Measurements from ENCODE around the gene GPR153. TPM values are rescaled to one million over a fixed set of nuclear protein-coding genes. Genes with fewer than 3 reads are reported as not detected.

GPR153 gene
- total RNA-seq, 1 experiment from 2014 or later, result 6.1 TPM

DNA sequence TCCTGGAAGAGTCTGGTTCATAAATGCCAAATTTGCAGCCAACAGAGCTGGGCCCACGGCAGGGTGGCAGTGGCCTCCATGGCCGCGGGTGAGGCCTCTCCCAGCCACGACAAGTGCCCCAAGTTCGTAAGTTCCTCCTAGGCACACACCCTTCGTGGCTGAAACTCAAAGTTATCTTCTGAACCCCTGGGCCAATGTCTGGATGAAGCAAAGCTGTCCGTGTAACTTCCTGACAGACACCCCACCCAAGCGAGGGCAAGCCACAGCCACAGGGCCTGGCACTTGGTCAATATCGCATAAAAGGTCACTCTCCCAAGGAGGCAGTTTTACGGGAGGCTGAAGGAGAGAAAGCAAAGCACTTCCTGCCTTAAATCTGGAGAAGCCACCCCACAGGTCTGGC lies 27.8 kb upstream of the GPR153 start:
- no peak overlapping the region for H3K4me3 ChIP-seq (replicated peaks in 1 of 2; ENCODE audit: low read depth in 1 of 2, low read length in 2 of 2)
- no peaks in the 10 kb centered on the region; a peak in 1 of 4 replicates for H3K36me3 ChIP-seq (ENCODE audit: control insufficient read depth in 1 of 2, insufficient read depth in 2 of 2, low read length in 2 of 2)
- no peak overlapping the region for H2AFZ ChIP-seq (ENCODE audit: low read depth, low read length, poor library complexity, severe bottlenecking)
- H3K9me2 ChIP-seq (ENCODE audit: insufficient read depth), result no peaks in the 10 kb centered on the region
- H3K9me3 ChIP-seq (ENCODE audit: control insufficient read depth in 1 of 2, insufficient read depth in 1 of 2, low read depth in 1 of 2, low read length in 2 of 2), result no peaks in the 10 kb centered on the region
- TF ChIP-seq ZFX (IDR thresholded peaks at IDR 0.05) (no peak), SRF (IDR thresholded peaks at IDR 0.05; ENCODE audit: low read depth) (no peak), FOSL1 (IDR thresholded peaks at IDR 0.05; ENCODE audit: low read depth) (no peak), JUND (IDR thresholded peaks at IDR 0.05) (no peak), SP1 (IDR thresholded peaks at IDR 0.05; ENCODE audit: low read depth) (no peak), TCF7L2 (IDR thresholded peaks at IDR 0.05; ENCODE audit: borderline replicate concordance, extremely low read depth, insufficient read depth, insufficient read length) (no peak), ELF1 (IDR thresholded peaks at IDR 0.05; ENCODE audit: borderline replicate concordance, low read depth) (no peak), EZH2phosphoT487 (IDR thresholded peaks at IDR 0.05; ENCODE audit: borderline replicate concordance) (no peak), POLR2A (IDR thresholded peaks at IDR 0.05; ENCODE audit: borderline replicate concordance, extremely low read depth, insufficient read depth, insufficient read length) (no peak), YY1 (IDR thresholded peaks at IDR 0.05; ENCODE audit: extremely low read depth, insufficient replicate concordance, low read depth, low read length) (no peak), POLR2AphosphoS5 (IDR thresholded peaks at IDR 0.05; ENCODE audit: low read depth, low read length) (no peak), CEBPB (IDR thresholded peaks at IDR 0.05; ENCODE audit: low read depth) (no peak), EGR1 (IDR thresholded peaks at IDR 0.05; ENCODE audit: low read depth) (no peak), RAD21 (IDR thresholded peaks at IDR 0.05; ENCODE audit: low read depth) (no peak)
- TF ChIP-seq, protein P1, sequence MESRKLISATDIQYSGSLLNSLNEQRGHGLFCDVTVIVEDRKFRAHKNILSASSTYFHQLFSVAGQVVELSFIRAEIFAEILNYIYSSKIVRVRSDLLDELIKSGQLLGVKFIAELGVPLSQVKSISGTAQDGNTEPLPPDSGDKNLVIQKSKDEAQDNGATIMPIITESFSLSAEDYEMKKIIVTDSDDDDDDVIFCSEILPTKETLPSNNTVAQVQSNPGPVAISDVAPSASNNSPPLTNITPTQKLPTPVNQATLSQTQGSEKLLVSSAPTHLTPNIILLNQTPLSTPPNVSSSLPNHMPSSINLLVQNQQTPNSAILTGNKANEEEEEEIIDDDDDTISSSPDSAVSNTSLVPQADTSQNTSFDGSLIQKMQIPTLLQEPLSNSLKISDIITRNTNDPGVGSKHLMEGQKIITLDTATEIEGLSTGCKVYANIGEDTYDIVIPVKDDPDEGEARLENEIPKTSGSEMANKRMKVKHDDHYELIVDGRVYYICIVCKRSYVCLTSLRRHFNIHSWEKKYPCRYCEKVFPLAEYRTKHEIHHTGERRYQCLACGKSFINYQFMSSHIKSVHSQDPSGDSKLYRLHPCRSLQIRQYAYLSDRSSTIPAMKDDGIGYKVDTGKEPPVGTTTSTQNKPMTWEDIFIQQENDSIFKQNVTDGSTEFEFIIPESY (IDR thresholded peaks at IDR 0.05; ENCODE audit: extremely low read depth, insufficient replicate concordance, low read length), result no peak
- TF ChIP-seq, protein P2, sequence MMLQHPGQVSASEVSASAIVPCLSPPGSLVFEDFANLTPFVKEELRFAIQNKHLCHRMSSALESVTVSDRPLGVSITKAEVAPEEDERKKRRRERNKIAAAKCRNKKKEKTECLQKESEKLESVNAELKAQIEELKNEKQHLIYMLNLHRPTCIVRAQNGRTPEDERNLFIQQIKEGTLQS (IDR thresholded peaks at IDR 0.05), result no peak
- TF ChIP-seq, protein P3, sequence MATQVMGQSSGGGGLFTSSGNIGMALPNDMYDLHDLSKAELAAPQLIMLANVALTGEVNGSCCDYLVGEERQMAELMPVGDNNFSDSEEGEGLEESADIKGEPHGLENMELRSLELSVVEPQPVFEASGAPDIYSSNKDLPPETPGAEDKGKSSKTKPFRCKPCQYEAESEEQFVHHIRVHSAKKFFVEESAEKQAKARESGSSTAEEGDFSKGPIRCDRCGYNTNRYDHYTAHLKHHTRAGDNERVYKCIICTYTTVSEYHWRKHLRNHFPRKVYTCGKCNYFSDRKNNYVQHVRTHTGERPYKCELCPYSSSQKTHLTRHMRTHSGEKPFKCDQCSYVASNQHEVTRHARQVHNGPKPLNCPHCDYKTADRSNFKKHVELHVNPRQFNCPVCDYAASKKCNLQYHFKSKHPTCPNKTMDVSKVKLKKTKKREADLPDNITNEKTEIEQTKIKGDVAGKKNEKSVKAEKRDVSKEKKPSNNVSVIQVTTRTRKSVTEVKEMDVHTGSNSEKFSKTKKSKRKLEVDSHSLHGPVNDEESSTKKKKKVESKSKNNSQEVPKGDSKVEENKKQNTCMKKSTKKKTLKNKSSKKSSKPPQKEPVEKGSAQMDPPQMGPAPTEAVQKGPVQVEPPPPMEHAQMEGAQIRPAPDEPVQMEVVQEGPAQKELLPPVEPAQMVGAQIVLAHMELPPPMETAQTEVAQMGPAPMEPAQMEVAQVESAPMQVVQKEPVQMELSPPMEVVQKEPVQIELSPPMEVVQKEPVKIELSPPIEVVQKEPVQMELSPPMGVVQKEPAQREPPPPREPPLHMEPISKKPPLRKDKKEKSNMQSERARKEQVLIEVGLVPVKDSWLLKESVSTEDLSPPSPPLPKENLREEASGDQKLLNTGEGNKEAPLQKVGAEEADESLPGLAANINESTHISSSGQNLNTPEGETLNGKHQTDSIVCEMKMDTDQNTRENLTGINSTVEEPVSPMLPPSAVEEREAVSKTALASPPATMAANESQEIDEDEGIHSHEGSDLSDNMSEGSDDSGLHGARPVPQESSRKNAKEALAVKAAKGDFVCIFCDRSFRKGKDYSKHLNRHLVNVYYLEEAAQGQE (IDR thresholded peaks at IDR 0.05; ENCODE audit: low read depth), result no peak
- TF ChIP-seq, protein P4, sequence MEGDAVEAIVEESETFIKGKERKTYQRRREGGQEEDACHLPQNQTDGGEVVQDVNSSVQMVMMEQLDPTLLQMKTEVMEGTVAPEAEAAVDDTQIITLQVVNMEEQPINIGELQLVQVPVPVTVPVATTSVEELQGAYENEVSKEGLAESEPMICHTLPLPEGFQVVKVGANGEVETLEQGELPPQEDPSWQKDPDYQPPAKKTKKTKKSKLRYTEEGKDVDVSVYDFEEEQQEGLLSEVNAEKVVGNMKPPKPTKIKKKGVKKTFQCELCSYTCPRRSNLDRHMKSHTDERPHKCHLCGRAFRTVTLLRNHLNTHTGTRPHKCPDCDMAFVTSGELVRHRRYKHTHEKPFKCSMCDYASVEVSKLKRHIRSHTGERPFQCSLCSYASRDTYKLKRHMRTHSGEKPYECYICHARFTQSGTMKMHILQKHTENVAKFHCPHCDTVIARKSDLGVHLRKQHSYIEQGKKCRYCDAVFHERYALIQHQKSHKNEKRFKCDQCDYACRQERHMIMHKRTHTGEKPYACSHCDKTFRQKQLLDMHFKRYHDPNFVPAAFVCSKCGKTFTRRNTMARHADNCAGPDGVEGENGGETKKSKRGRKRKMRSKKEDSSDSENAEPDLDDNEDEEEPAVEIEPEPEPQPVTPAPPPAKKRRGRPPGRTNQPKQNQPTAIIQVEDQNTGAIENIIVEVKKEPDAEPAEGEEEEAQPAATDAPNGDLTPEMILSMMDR (IDR thresholded peaks at IDR 0.05 in 2 of 3, conservative IDR thresholded peaks at IDR 0.05 in 1 of 3; ENCODE audit: borderline replicate concordance in 1 of 3, insufficient read depth in 1 of 3, low read depth in 2 of 3, low read length in 2 of 3), result no peak
- TF ChIP-seq, protein P5, sequence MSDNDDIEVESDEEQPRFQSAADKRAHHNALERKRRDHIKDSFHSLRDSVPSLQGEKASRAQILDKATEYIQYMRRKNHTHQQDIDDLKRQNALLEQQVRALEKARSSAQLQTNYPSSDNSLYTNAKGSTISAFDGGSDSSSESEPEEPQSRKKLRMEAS (IDR thresholded peaks at IDR 0.05), result no peak
- H3K4me2 ChIP-seq (ENCODE audit: low read length), result no peak overlapping the region
- no TSS peak for BruUV-seq (replicated peaks)
- H3K27me3 ChIP-seq (ENCODE audit: insufficient read depth, low read length), result no peaks in the 10 kb centered on the region
- ChIA-PET POLR2A (no interaction called here), RAD21 (ENCODE audit: low non-redundant PET in 1 of 2, low total read pairs in 2 of 2, uncharacterized antibody in 2 of 2, unreplicated experiment in 2 of 2) (no interaction called here), CTCF (no interaction called here)
- H3K4me1 ChIP-seq (ENCODE audit: control insufficient read depth in 1 of 2, insufficient read depth in 2 of 2, low read length in 2 of 2), result no peaks in the 10 kb centered on the region
- intact Hi-C loops (cut with micrococcal nuclease), result no loop called here
- H3K9ac ChIP-seq (ENCODE audit: low read length), result no peak overlapping the region
- no peaks in the 10 kb centered on the region for H3K79me2 ChIP-seq (ENCODE audit: insufficient read depth, low read length)
- no peaks in the 10 kb centered on the region for H4K20me1 ChIP-seq (ENCODE audit: insufficient read depth)
- ATAC-seq (no peak), DNase-seq (ENCODE audit: low read depth, low spot score) (no peak)
- no peak overlapping the region for H3K27ac ChIP-seq (ENCODE audit: low read depth, low read length)
